Vagina (tissue), 2 donors: ENCODE measurements around the gene MRPL37. TPM values are rescaled to one million over a fixed set of nuclear protein-coding genes. Genes with fewer than 3 reads are reported as not detected.

ENCODE experiments used
- DNase-seq, 2 donors: peaks; one replicate each; pipeline ENCODE4 v3.0.0-alpha.2; 2017; ENCODE audit errors: extremely low spot score in 2 of 2
- H3K27ac ChIP-seq: fragments of 200-600 bp; sonication (generic); one replicate; pipeline ENCODE4 v1.5.1; 2019
- H3K27me3 ChIP-seq: fragments of 200-600 bp; sonication (generic); one replicate; pipeline ENCODE4 v1.5.1; 2019
- H3K36me3 ChIP-seq, 2 donors: fragments of 200-600 bp; sonication (generic); one replicate each; pipeline ENCODE4 v1.5.1; 2017 to 2019
- H3K4me1 ChIP-seq: fragments of 200-600 bp; sonication (generic); one replicate; pipeline ENCODE4 v1.5.1; 2019
- H3K4me3 ChIP-seq, 2 donors: fragments of 200-600 bp; sonication (generic); 1 replicate in 1 of 2; 2 replicates in 1 of 2; pipeline ENCODE4 v1.5.1; 2016 to 2019
- H3K9me3 ChIP-seq: fragments of 200-600 bp; sonication (generic); one replicate; pipeline ENCODE4 v1.5.1; 2019
- CTCF ChIP-seq, 3 experiments: fragments of 450-650 bp in 2 of 3; fragments of 200-600 bp in 1 of 3; sonication (generic) in 1 of 3; IDR thresholded peaks; one replicate each; pipeline ENCODE4 v1.5.1; 2017 to 2019; ENCODE audit warnings: antibody characterized with exemption in 3 of 3, mild to moderate bottlenecking in 2 of 3, moderate library complexity in 2 of 3
- POLR2A ChIP-seq, 2 donors: fragments of 450-650 bp; IDR thresholded peaks; one replicate each; pipeline ENCODE4 v1.6.1; 2017; ENCODE audit warnings: antibody characterized with exemption in 2 of 2, mild to moderate bottlenecking in 2 of 2, moderate library complexity in 2 of 2
- POLR2AphosphoS5 ChIP-seq, 2 donors: sonication (generic); formaldehyde crosslinking; IDR thresholded peaks; one replicate each; pipeline ENCODE4 v1.9.0; 2017; ENCODE audit warnings: antibody characterized with exemption in 2 of 2, mild to moderate bottlenecking in 2 of 2, low read depth in 1 of 2; ENCODE audit not compliant: insufficient read depth in 1 of 2
- intact Hi-C: fragments of 100-400 bp; cut with DNase I; formaldehyde crosslinking; loops from one replicate; pipeline ENCODE4 v1.15.1; 2023
- total RNA-seq: library from RNA; depleted of rRNA; stranded (reverse); fragments of >200 nt; gene quantifications from one replicate; pipeline ENCODE4 v1.2.3, GENCODE V29; 2016

The MRPL37 gene
- total RNA-seq, 1 donor from 2014 or later = 45.9 TPM

GRCh38 chr1:54190526-54190925 lies 9.4 kb upstream of the MRPL37 start:
- H3K27ac ChIP-seq = no peak overlapping the region
- TF ChIP-seq POLR2A (IDR thresholded peaks at IDR 0.05) = no peak
- no peak for TF ChIP-seq CTCF (IDR thresholded peaks at IDR 0.05)
- TF ChIP-seq POLR2AphosphoS5 (IDR thresholded peaks at IDR 0.05; ENCODE audit: insufficient read depth in 1 of 2, low read depth in 1 of 2) = no peak
- DNase-seq = no peak
- intact Hi-C loops = no loop called here
- no peaks in the 10 kb centered on the region for H3K9me3 ChIP-seq
- H3K36me3 ChIP-seq = peaks cover 0 to 7% of the 10 kb centered on the region in 2 donors
- no peaks in the 10 kb centered on the region for H3K27me3 ChIP-seq
- H3K4me3 ChIP-seq = no peak overlapping the region
- H3K4me1 ChIP-seq = no peaks in the 10 kb centered on the region

- peaks cover 0 to 11% of the 10 kb centered on the region in 2 donors for H3K36me3 ChIP-seq
- H3K4me3 ChIP-seq = no peak overlapping the region
- intact Hi-C loops = no loop called here
Measured at GRCh38 chr1:54191525-54191924, 8.4 kb upstream of the MRPL37 start.

GRCh38 chr1:54193453-54193852 lies 6.5 kb upstream of the MRPL37 start:
- Histone ChIP-seq H3K36me3 (peaks cover 0 to 11% of the 10 kb centered on the region in 2 donors), H3K9me3 (no peaks in the 10 kb centered on the region), H3K27me3 (no peaks in the 10 kb centered on the region), H3K4me3 (no peak overlapping the region), H3K4me1 (no peaks in the 10 kb centered on the region), H3K27ac (no peak overlapping the region)
- no peak for TF ChIP-seq CTCF (IDR thresholded peaks at IDR 0.05)
- TF ChIP-seq POLR2A (IDR thresholded peaks at IDR 0.05) = no peak
- no peak for TF ChIP-seq POLR2AphosphoS5 (IDR thresholded peaks at IDR 0.05; ENCODE audit: insufficient read depth in 1 of 2, low read depth in 1 of 2)
- intact Hi-C loops = no loop called here
- DNase-seq = no peak

More at GRCh38 chr1:54191525-54191924, 8.4 kb upstream of the MRPL37 start:
- Histone ChIP-seq H3K27me3 (no peaks in the 10 kb centered on the region), H3K4me1 (no peaks in the 10 kb centered on the region), H3K9me3 (no peaks in the 10 kb centered on the region), H3K27ac (no peak overlapping the region)
- no peak for TF ChIP-seq POLR2A (IDR thresholded peaks at IDR 0.05)
- TF ChIP-seq POLR2AphosphoS5 (IDR thresholded peaks at IDR 0.05; ENCODE audit: insufficient read depth in 1 of 2, low read depth in 1 of 2) = no peak
- TF ChIP-seq CTCF (IDR thresholded peaks at IDR 0.05) = no peak
- no peak for DNase-seq

- H3K9me3 ChIP-seq = no peaks in the 10 kb centered on the region
- peaks cover 38% of the 10 kb centered on the region for H3K4me1 ChIP-seq
- peaks cover 0 to 11% of the 10 kb centered on the region in 2 donors for H3K36me3 ChIP-seq
- peak overlapping the region; percentile 91 to 96 for H3K4me3 ChIP-seq
- intact Hi-C loops = no loop called here
- DNase-seq = no peak
- TF ChIP-seq POLR2AphosphoS5 (IDR thresholded peaks at IDR 0.05; ENCODE audit: insufficient read depth in 1 of 2, low read depth in 1 of 2) (no peak), POLR2A (IDR thresholded peaks at IDR 0.05) (no peak), CTCF (IDR thresholded peaks at IDR 0.05) (no peak)
- H3K27me3 ChIP-seq = no peaks in the 10 kb centered on the region
- peak overlapping the region; percentile 82 for H3K27ac ChIP-seq
Measured at GRCh38 chr1:54199151-54199764, 709 bp upstream of the MRPL37 start.

GRCh38 chr1:54200519-54200997 lies 591 bp downstream of the MRPL37 start:
- DNase-seq = no peak
- peaks cover 38% of the 10 kb centered on the region for H3K4me1 ChIP-seq
- intact Hi-C loops = no loop called here

More at GRCh38 chr1:54200519-54200997, 591 bp downstream of the MRPL37 start:
- TF ChIP-seq POLR2AphosphoS5 (IDR thresholded peaks at IDR 0.05; ENCODE audit: insufficient read depth in 1 of 2, low read depth in 1 of 2) = no peak
- TF ChIP-seq POLR2A (IDR thresholded peaks at IDR 0.05) = no peak
- TF ChIP-seq CTCF (IDR thresholded peaks at IDR 0.05) = no peak
- peak overlapping the region; percentile 82 for H3K27ac ChIP-seq
- H3K27me3 ChIP-seq = no peaks in the 10 kb centered on the region
- H3K4me3 ChIP-seq = peak overlapping the region; percentile 91 to 96
- no peaks in the 10 kb centered on the region for H3K9me3 ChIP-seq
- H3K36me3 ChIP-seq = peaks cover 0 to 14% of the 10 kb centered on the region in 2 donors
